HL-60 (cell line): ENCODE data around the gene REXO5.

Experiments used
- POLR2AphosphoS5 ChIP-seq: IDR thresholded peaks from 2 replicates; pipeline ENCODE4 v1.6.1; 2012; ENCODE audit warnings: low read depth
- REST ChIP-seq: IDR thresholded peaks from 2 replicates; pipeline ENCODE4 v1.6.1; 2012; ENCODE audit warnings: low read depth; ENCODE audit not compliant: insufficient replicate concordance
- SPI1 ChIP-seq: IDR thresholded peaks from 2 replicates; pipeline ENCODE4 v1.6.1; 2012; ENCODE audit warnings: low read depth, mild to moderate bottlenecking, borderline replicate concordance
- TF ChIP-seq, protein P1 (sequence below): IDR thresholded peaks from one replicate; pipeline ENCODE4 v1.5.1; 2011; ENCODE audit warnings: low read length, control low read depth, inconsistent platforms; ENCODE audit not compliant: insufficient read depth

DNA sequence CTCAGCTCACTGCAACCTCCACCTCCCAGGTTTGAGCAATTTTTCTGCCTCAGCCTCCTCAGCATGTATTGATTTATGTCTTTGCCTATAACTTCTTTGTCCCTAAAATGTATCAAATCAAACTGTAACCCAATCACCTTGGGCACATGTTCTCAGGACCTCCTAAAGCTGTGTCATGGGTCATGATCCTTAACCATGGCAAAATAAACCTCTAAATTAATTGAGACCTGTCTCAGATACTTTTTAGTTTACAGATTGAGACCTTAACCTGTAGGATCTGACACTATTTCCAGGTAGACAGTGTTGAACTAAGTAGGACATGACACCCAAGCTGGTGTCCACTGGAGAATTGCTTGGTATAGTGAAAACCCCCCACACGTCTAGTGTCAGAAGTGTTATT, 45.2 kb upstream of the REXO5 start:
- TF ChIP-seq, protein P1, sequence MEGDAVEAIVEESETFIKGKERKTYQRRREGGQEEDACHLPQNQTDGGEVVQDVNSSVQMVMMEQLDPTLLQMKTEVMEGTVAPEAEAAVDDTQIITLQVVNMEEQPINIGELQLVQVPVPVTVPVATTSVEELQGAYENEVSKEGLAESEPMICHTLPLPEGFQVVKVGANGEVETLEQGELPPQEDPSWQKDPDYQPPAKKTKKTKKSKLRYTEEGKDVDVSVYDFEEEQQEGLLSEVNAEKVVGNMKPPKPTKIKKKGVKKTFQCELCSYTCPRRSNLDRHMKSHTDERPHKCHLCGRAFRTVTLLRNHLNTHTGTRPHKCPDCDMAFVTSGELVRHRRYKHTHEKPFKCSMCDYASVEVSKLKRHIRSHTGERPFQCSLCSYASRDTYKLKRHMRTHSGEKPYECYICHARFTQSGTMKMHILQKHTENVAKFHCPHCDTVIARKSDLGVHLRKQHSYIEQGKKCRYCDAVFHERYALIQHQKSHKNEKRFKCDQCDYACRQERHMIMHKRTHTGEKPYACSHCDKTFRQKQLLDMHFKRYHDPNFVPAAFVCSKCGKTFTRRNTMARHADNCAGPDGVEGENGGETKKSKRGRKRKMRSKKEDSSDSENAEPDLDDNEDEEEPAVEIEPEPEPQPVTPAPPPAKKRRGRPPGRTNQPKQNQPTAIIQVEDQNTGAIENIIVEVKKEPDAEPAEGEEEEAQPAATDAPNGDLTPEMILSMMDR = no peak
- no peak for TF ChIP-seq REST
- no peak for TF ChIP-seq POLR2AphosphoS5
- TF ChIP-seq SPI1 = no peak
